ENCODE results near the gene CACNA1C. TPM values are rescaled to one million over a fixed set of nuclear protein-coding genes. Genes with fewer than 3 reads are reported as not detected.

The CACNA1C gene
- total and polyA plus RNA-seq, 2 donors (not counting 1 experiment from before 2014, with no cell fraction given): 0.01 to 0.02 TPM

GRCh38 chr12:2118061-2118460 lies 65.3 kb downstream of the CACNA1C start:
- H3K4me1 ChIP-seq (ENCODE audit: control insufficient read depth in 2 of 2, insufficient read depth in 2 of 2, low read length in 2 of 2): no peaks in the 10 kb centered on the region
- 87% methylated on average over 5 of the region's 5 CpGs for WGBS (ENCODE audit: insufficient coverage)
- H3K36me3 ChIP-seq (replicated peaks in 1 of 2; ENCODE audit: control extremely low read depth in 1 of 2, control insufficient read depth in 1 of 2, extremely low read depth in 1 of 2, insufficient read depth in 2 of 2, low read length in 1 of 2): no peaks in the 10 kb centered on the region
- H3K79me2 ChIP-seq (ENCODE audit: control insufficient read depth, insufficient read depth, low read length): no peaks in the 10 kb centered on the region
- DNase-seq: no peak
- POLR2A ChIA-PET: no interaction called here
- Mint-ChIP-seq H3K27me3 (peaks cover 7% of the 10 kb centered on the region), H3K4me3 (no peak overlapping the region), H3K27ac (no peak overlapping the region), H3K4me1 (no peaks in the 10 kb centered on the region), H3K9me3 (ENCODE audit: insufficient read depth) (no peaks in the 10 kb centered on the region)
- no peaks in the 10 kb centered on the region for H3K9me3 ChIP-seq (ENCODE audit: control extremely low read depth in 1 of 3, control insufficient read depth in 2 of 3, insufficient read depth in 1 of 3, low read length in 2 of 3)
- H3K4me2 ChIP-seq (replicated peaks; ENCODE audit: low read depth, low read length, poor library complexity, severe bottlenecking): no peak overlapping the region
- H4K20me1 ChIP-seq (ENCODE audit: control insufficient read depth, insufficient read depth, low read length, poor library complexity, severe bottlenecking): no peaks in the 10 kb centered on the region
- peaks cover 0 to 5% (median 0%) of the 10 kb centered on the region in 4 experiments for H3K27me3 ChIP-seq (replicated peaks in 1 of 4; ENCODE audit: control extremely low read depth in 1 of 4, control insufficient read depth in 3 of 4, insufficient read depth in 4 of 4, low read length in 3 of 4)
- intact Hi-C loops (cut with micrococcal nuclease): no loop called here
- no peak overlapping the region for H2AFZ ChIP-seq (ENCODE audit: insufficient read depth, low read depth, low read length, poor library complexity, severe bottlenecking)
- TF ChIP-seq EZH2 (IDR thresholded peaks at IDR 0.05; ENCODE audit: borderline replicate concordance, insufficient read depth, low read depth, low read length, poor library complexity, severe bottlenecking): no peak
- TF ChIP-seq CTCF (IDR thresholded peaks at IDR 0.05): no peak
- H3K4me3 ChIP-seq (ENCODE audit: control extremely low read depth in 1 of 5, extremely low read depth in 1 of 5, insufficient read depth in 1 of 5, low read depth in 2 of 5, low read length in 4 of 5): no peak overlapping the region
- H3K9ac ChIP-seq (ENCODE audit: low read length): no peak overlapping the region
- no peak for ATAC-seq (ENCODE audit: low read depth)
- no peak overlapping the region for H3K27ac ChIP-seq (ENCODE audit: low read length in 2 of 2)
- CTCF ChIA-PET: no interaction called here

- H2AFZ ChIP-seq (ENCODE audit: insufficient read depth, low read depth, low read length, poor library complexity, severe bottlenecking): no peak overlapping the region
- ChIA-PET POLR2A (no interaction called here), CTCF (no interaction called here)
- H3K4me2 ChIP-seq (replicated peaks; ENCODE audit: low read depth, low read length, poor library complexity, severe bottlenecking): no peak overlapping the region
- H3K27ac ChIP-seq (ENCODE audit: low read length in 2 of 2): no peak overlapping the region
- no peaks in the 10 kb centered on the region for H4K20me1 ChIP-seq (ENCODE audit: control insufficient read depth, insufficient read depth, low read length, poor library complexity, severe bottlenecking)
- WGBS (ENCODE audit: insufficient coverage): 85% methylated on average over 10 of the region's 12 CpGs
- no peaks in the 10 kb centered on the region for H3K4me1 Mint-ChIP-seq
- H3K9ac ChIP-seq (ENCODE audit: low read length): no peak overlapping the region
- H3K9me3 Mint-ChIP-seq (ENCODE audit: insufficient read depth): no peaks in the 10 kb centered on the region
- H3K9me3 ChIP-seq (ENCODE audit: control extremely low read depth in 1 of 3, control insufficient read depth in 2 of 3, insufficient read depth in 1 of 3, low read length in 2 of 3): no peaks in the 10 kb centered on the region
- H3K4me1 ChIP-seq (ENCODE audit: control insufficient read depth in 2 of 2, insufficient read depth in 2 of 2, low read length in 2 of 2): no peaks in the 10 kb centered on the region
- H3K4me3 ChIP-seq (ENCODE audit: control extremely low read depth in 1 of 5, extremely low read depth in 1 of 5, insufficient read depth in 1 of 5, low read depth in 2 of 5, low read length in 4 of 5): no peak overlapping the region
- TF ChIP-seq CTCF (IDR thresholded peaks at IDR 0.05) (no peak), EZH2 (IDR thresholded peaks at IDR 0.05; ENCODE audit: borderline replicate concordance, insufficient read depth, low read depth, low read length, poor library complexity, severe bottlenecking) (no peak)
- H3K27ac Mint-ChIP-seq: no peak overlapping the region
- DNase-seq: no peak
- no peak for ATAC-seq (ENCODE audit: low read depth)
- no peak overlapping the region for H3K4me3 Mint-ChIP-seq
- H3K27me3 Mint-ChIP-seq: peaks cover 7% of the 10 kb centered on the region
- H3K27me3 ChIP-seq (replicated peaks in 1 of 4; ENCODE audit: control extremely low read depth in 1 of 4, control insufficient read depth in 3 of 4, insufficient read depth in 4 of 4, low read length in 3 of 4): peaks cover 0 to 5% (median 0%) of the 10 kb centered on the region in 4 experiments
- no peaks in the 10 kb centered on the region for H3K79me2 ChIP-seq (ENCODE audit: control insufficient read depth, insufficient read depth, low read length)
- no peaks in the 10 kb centered on the region for H3K36me3 ChIP-seq (replicated peaks in 1 of 2; ENCODE audit: control extremely low read depth in 1 of 2, control insufficient read depth in 1 of 2, extremely low read depth in 1 of 2, insufficient read depth in 2 of 2, low read length in 1 of 2)
- intact Hi-C loops (cut with micrococcal nuclease): no loop called here
Measured at GRCh38 chr12:2118481-2119255, 65.9 kb downstream of the CACNA1C start.

Measured in B cell (primary cell).